Fibroblast of the aortic adventitia (primary cell): ENCODE data around the gene HOXA5. TPM values are rescaled to one million over a fixed set of nuclear protein-coding genes. Genes with fewer than 3 reads are reported as not detected.

ENCODE experiments used
- DNase-seq: peaks from one replicate; pipeline ENCODE4 v3.0.0-alpha.2; 2010; ENCODE audit warnings: low read depth
- H3K4me3 ChIP-seq: 2 replicates; pipeline ENCODE4 v1.5.1; 2011; ENCODE audit warnings: low read depth, mild to moderate bottlenecking, control low read depth, low read length, moderate library complexity
- CTCF ChIP-seq: IDR thresholded peaks from 2 replicates; pipeline ENCODE4 v1.5.1; 2011; ENCODE audit warnings: mild to moderate bottlenecking, low read length, control low read depth, inconsistent platforms; ENCODE audit not compliant: insufficient read depth
- total RNA-seq: library from RNA; depleted of rRNA; stranded (reverse); fragments of >200 nt; gene quantifications from 2 replicates; pipeline ENCODE4 v1.2.3, GENCODE V29; 2012; ENCODE audit warnings: low replicate concordance

The HOXA5 gene
- total RNA-seq, 1 donor: 0.72 TPM

DNA sequence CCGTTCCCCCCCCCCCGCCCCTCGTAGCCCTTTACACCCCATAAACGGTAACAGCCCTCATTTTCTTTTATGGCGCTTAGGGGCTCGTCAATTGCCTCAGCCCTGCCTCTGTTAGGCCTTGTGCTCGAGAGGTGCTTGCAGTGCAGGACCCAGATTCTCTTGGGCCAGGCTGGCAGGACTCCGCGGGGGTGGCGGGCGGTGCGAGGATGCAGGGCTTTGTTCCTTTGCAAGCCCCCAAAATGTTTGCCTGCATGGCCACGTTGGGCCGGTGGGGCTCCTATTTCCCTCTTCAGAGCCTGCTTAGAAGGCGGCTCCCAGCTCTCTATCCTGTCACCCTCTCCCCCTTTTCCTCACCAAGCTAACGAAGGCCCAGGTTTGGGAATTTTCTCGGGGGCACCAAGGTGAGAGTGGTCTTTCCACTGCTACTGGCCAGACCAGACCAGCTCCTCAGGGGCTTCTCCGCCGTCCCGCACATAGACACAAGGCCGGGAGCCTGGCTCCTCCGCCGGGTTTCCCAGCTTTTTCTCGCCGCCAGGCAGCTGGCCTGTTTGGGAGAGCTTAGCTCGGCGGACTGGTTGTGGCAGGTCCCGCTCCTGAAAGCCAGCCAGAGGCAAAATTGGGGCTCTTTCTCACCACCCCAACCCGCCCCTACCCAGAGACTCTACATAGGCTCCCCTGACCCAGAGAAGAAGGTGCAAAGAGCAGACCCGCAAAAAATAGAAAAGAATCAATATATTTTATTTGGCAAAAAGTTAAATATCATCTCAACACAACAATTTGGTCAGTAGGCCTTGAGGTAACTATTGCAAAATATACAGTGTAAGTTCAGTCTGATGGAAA, 18.5 kb upstream of the HOXA5 start:
- TF ChIP-seq CTCF: no peak
- no peak overlapping the region for H3K4me3 ChIP-seq
- DNase-seq: no peak

DNA sequence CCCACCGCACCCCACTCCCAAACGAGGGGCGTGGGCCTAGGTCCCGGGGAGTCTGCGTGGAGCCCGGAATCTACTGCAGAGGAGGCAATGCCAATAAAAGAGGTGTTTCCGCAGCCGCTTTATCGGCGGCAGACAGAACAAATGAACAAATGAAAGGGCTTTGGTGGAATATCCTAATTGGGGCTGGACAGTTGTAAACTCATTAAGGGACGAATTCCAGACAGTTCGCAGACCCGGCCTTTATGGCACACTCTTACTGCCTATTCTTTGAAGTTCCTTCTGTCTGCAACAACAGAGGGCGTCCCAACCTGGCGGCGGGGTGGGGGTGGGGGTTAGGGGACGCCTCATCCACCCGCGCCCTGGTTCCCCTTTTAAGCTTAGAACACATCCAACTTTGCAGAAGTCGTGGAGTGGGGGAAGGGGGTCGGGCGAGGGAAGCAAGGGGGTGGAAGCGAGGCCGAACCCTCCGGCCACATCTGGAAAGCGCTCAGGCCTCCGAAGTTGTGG, 17.8 kb upstream of the HOXA5 start:
- H3K4me3 ChIP-seq: peak overlapping the region; percentile 67
- no peak for TF ChIP-seq CTCF
- DNase-seq: no peak

- peak; percentile 78 for DNase-seq
- H3K4me3 ChIP-seq: peak overlapping the region; percentile 67
- TF ChIP-seq CTCF: peak; percentile 96
Observed at GRCh38 chr7:27160546-27161213, 17.2 kb upstream of the HOXA5 start.

DNA sequence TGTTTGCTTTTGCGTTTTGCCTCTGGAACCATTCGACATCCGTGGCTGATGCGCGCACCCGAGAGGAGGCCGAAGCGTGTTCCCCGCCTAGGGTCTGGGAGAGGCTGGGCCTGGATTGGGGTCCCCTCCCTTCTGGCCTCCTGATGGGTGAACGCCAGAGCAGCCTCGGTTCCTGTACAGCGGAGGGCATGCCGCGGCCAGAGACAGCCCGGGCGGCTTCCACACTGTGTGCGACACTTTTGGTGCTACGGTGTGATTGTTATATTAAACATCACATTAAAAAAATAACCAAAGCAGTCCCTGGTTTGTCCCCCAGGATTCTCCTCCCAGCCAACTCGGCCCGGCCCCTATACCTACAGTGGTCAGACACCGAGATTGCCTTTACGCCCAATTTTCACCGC, 16.7 kb upstream of the HOXA5 start:
- H3K4me3 ChIP-seq: no peak overlapping the region
- TF ChIP-seq CTCF: no peak

GRCh38 chr7:27159266-27160144, 16.0 kb upstream of the HOXA5 start:
- no peak for DNase-seq
- no peak for TF ChIP-seq CTCF
- no peak overlapping the region for H3K4me3 ChIP-seq

More for the DNA sequence above, 16.7 kb upstream of the HOXA5 start:
- DNase-seq: no peak
